WI38 (cell line): Measurements from ENCODE around the gene RBP3.

Source experiments
- H3K4me3 ChIP-seq: 2 replicates; pipeline ENCODE4 v1.5.1; 2011; ENCODE audit warnings: low read depth, mild to moderate bottlenecking, control low read depth, low read length
- CTCF ChIP-seq: IDR thresholded peaks from 2 replicates; pipeline ENCODE4 v1.5.1; 2012; ENCODE audit warnings: low read depth, mild to moderate bottlenecking, control low read depth, low read length

Gene RBP3

DNA sequence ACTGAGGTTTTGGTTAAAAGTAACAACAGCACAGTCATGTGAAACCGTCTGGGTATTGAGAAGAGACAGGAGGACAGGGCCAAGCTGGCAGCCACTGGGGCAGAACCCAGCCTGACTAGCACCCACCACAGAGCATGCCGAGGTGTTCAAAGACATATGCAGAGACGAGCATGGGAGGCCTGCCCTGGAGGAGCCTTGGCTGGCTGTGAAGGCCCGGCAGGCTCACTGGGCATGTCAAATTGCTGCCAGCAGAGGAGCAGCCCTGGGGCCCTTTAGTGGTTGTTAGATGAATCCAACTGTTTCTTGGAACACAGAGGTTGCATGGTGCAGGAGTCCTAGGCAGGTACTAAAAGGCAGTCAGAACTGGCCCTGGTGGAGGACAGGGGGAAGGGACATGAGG, 30.9 kb upstream of the RBP3 start:
- H3K4me3 ChIP-seq = no peak overlapping the region
- no peak for TF ChIP-seq CTCF

DNA sequence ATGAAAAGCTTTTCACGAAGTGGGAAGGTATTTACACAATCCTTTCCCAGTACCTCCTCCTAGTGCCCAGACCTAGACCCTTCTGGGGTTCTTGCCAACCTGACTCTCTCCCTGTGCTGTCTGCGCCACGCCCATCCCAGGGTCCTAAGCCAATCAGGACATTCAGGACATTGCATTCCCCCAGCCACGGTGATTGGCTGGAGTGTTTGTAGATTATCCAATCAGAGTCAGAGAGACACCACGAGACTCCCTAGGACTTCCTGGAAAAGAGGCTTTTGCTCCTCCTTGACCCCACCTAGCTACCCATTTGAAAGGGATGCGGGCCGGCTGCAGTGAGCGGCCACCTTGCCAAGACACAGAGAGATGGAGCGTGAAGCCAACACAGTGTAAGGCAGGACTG, 29.5 kb upstream of the RBP3 start:
- H3K4me3 ChIP-seq = no peak overlapping the region
- TF ChIP-seq CTCF = no peak

DNA sequence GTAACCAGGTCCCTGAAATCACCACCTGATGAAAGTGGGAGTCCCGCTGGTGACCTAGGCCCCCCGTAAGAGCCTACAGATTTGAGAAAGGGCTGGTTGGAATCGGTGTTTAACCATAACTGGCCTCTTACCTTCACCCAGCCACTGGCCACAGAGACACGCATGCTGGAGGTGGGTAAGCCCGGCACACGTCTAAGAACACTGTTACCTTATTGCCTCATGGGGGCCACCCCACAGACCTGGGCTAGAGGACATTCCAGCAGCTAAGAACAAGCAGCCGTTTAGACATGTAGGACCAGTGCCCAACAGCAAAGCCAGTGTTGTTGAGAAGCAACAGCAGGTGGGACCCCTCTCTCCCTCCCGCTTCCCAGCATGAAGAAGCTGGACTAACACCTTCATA, 28.4 kb upstream of the RBP3 start:
- no peak overlapping the region for H3K4me3 ChIP-seq
- TF ChIP-seq CTCF = no peak

- no peak for TF ChIP-seq CTCF
- no peak overlapping the region for H3K4me3 ChIP-seq
These were observed 27.4 kb upstream of the RBP3 start for GRCh38 chr10:47320812-47321211.

GRCh38 chr10:47321521-47322195, 26.5 kb upstream of the RBP3 start:
- TF ChIP-seq CTCF = no peak

GRCh38 chr10:47322300-47323061, 25.7 kb upstream of the RBP3 start, which contains the start of gene GDF2:
Gene GDF2 (plus strand): TSS chr10:47322454. CDS start chr10:47322669, 215 bp downstream.
- no peak within 1 kb of the TSS for H3K4me3 ChIP-seq
- TF ChIP-seq CTCF = no peak

More at GRCh38 chr10:47321521-47322195, 26.5 kb upstream of the RBP3 start:
- no peak overlapping the region for H3K4me3 ChIP-seq

DNA sequence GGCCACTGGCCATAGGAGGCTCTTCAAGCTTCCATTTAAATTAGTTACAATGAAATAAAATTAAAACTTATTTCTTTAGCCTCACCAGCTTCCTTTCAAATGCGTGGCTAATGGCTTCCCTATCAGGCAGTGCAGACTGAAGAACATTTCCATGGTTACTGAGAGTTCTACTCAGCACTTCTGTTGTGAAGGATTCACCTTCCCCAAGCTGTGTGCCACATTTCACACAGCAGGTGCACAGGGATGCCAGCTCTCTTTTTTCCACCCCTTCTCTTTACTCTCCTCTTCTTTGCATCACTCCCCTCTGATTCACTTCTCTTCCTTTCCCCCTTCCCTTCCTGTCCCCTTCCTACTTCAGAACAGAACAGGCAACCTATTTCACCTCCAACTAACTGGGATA, 25.1 kb upstream of the RBP3 start:
- H3K4me3 ChIP-seq = no peak overlapping the region
- TF ChIP-seq CTCF = no peak
